ENCODE measurements around the gene SLC2A6. TPM values are rescaled to one million over a fixed set of nuclear protein-coding genes. Genes with fewer than 3 reads are reported as not detected.
A peak's percentile ranks its signal among the peaks of the same experiment; 100 is the strongest.

Gene SLC2A6
- total RNA-seq, 1 donor from 2014 or later = 0.80 TPM

GRCh38 chr9:133476036-133476931, 2.6 kb downstream of the SLC2A6 start:
- ATAC-seq = no peak

GRCh38 chr9:133475292-133476012, 3.4 kb downstream of the SLC2A6 start:
- ATAC-seq = no peak

- no peak for ATAC-seq
Measured at GRCh38 chr9:133474853-133475252, 4.0 kb downstream of the SLC2A6 start.

GRCh38 chr9:133474215-133474614, 4.7 kb downstream of the SLC2A6 start:
- no peak for ATAC-seq

- no peak for ATAC-seq
Measured at GRCh38 chr9:133473743-133474142, 5.2 kb downstream of the SLC2A6 start.

GRCh38 chr9:133472753-133473378, 6.0 kb downstream of the SLC2A6 start:
- ATAC-seq = no peak

- ATAC-seq = no peak
Measured at GRCh38 chr9:133472277-133472645, 6.6 kb downstream of the SLC2A6 start.

- no peak for ATAC-seq
Measured at GRCh38 chr9:133471551-133472276, 7.2 kb downstream of the SLC2A6 start.

GRCh38 chr9:133470988-133471387, 7.9 kb downstream of the SLC2A6 start:
- no peak for ATAC-seq

- no peak for ATAC-seq
Measured at GRCh38 chr9:133470427-133470924, 8.4 kb downstream of the SLC2A6 start.

GRCh38 chr9:133468777-133469421, 10.0 kb downstream of the SLC2A6 start:
- ATAC-seq = no peak

GRCh38 chr9:133468374-133468773, 10.5 kb downstream of the SLC2A6 start:
- no peak for ATAC-seq

- ATAC-seq = no peak
Measured at GRCh38 chr9:133467101-133467500, 11.8 kb downstream of the SLC2A6 start.

- ATAC-seq = no peak
Measured at GRCh38 chr9:133465984-133466383, 12.9 kb downstream of the SLC2A6 start.

- no peak for ATAC-seq
Measured at GRCh38 chr9:133464638-133465037, 14.3 kb downstream of the SLC2A6 start.

GRCh38 chr9:133463864-133464615, 14.9 kb downstream of the SLC2A6 start:
- no peak for ATAC-seq

GRCh38 chr9:133463234-133463863, 15.6 kb downstream of the SLC2A6 start:
- no peak for ATAC-seq

GRCh38 chr9:133461975-133462374, 16.9 kb downstream of the SLC2A6 start:
- no peak for ATAC-seq

- peak; percentile 10 for ATAC-seq
Measured at GRCh38 chr9:133460405-133461175, 18.3 kb downstream of the SLC2A6 start.
